Measurements from ENCODE around the gene NOC2L.
"Not testable (repeated sequence)": the region's sequence is repeated elsewhere in the genome, so short reads cannot be mapped to it uniquely, and the experiment has no call there.

The NOC2L gene

GRCh38 chr1:962381-963300, 3.6 kb upstream of the NOC2L start:
- DNase-seq (ENCODE audit: low read depth in 1 of 2, low spot score in 1 of 2): no peak

- no peak for DNase-seq (ENCODE audit: low read depth in 1 of 2, low spot score in 1 of 2)
Observed at GRCh38 chr1:961132-961669, 2.1 kb upstream of the NOC2L start.

- peak; percentile 59 to 74 for DNase-seq (ENCODE audit: low read depth in 1 of 2, low spot score in 1 of 2)
Observed at GRCh38 chr1:960363-961131, 1.5 kb upstream of the NOC2L start, which contains the start of gene KLHL17. TSS of gene KLHL17 (plus strand) at chr1:960584. CDS start at chr1:960694, 110 bp downstream.

GRCh38 chr1:959731-960362, 791 bp upstream of the NOC2L start:
- no peak for DNase-seq (ENCODE audit: low read depth in 1 of 2, low spot score in 1 of 2)

GRCh38 chr1:956636-957035, 2.4 kb downstream of the NOC2L start:
- DNase-seq (ENCODE audit: low read depth in 1 of 2, low spot score in 1 of 2): no peak

GRCh38 chr1:955474-955873, 3.6 kb downstream of the NOC2L start:
- DNase-seq (ENCODE audit: low read depth in 1 of 2, low spot score in 1 of 2): no peak

- DNase-seq (ENCODE audit: low read depth in 1 of 2, low spot score in 1 of 2): no peak
Observed at GRCh38 chr1:954927-955326, 4.1 kb downstream of the NOC2L start.

GRCh38 chr1:953524-954320, 5.3 kb downstream of the NOC2L start:
- no peak for DNase-seq (ENCODE audit: low read depth in 1 of 2, low spot score in 1 of 2)

GRCh38 chr1:952603-953002, 6.5 kb downstream of the NOC2L start:
- no peak for DNase-seq (ENCODE audit: low read depth in 1 of 2, low spot score in 1 of 2)

GRCh38 chr1:952201-952600, 6.9 kb downstream of the NOC2L start:
- no peak for DNase-seq (ENCODE audit: low read depth in 1 of 2, low spot score in 1 of 2)

GRCh38 chr1:951364-951763, 7.7 kb downstream of the NOC2L start:
- DNase-seq (ENCODE audit: low read depth in 1 of 2, low spot score in 1 of 2): no peak

GRCh38 chr1:950881-951280, 8.2 kb downstream of the NOC2L start:
- no peak for DNase-seq (ENCODE audit: low read depth in 1 of 2, low spot score in 1 of 2)

- no peak for DNase-seq (ENCODE audit: low read depth in 1 of 2, low spot score in 1 of 2)
Observed at GRCh38 chr1:950268-950667, 8.8 kb downstream of the NOC2L start.

GRCh38 chr1:947958-948357, 11.1 kb downstream of the NOC2L start:
- no peak for DNase-seq (ENCODE audit: low read depth in 1 of 2, low spot score in 1 of 2)

GRCh38 chr1:946811-947210, 12.2 kb downstream of the NOC2L start:
- DNase-seq (ENCODE audit: low read depth in 1 of 2, low spot score in 1 of 2): not testable (repeated sequence)

GRCh38 chr1:945688-946556, 13.1 kb downstream of the NOC2L start:
- no peak for DNase-seq (ENCODE audit: low read depth in 1 of 2, low spot score in 1 of 2)

- no peak for DNase-seq (ENCODE audit: low read depth in 1 of 2, low spot score in 1 of 2)
Observed at GRCh38 chr1:944341-945325, 14.4 kb downstream of the NOC2L start.

- no peak for DNase-seq (ENCODE audit: low read depth in 1 of 2, low spot score in 1 of 2)
Observed at GRCh38 chr1:943545-944340, 15.3 kb downstream of the NOC2L start.

Measured in activated CD4-positive, alpha-beta T cell treated with anti-CD3 and anti-CD28 coated beads, Interleukin-2, amount 50 U/mL, for 24 hours (primary cell).